ENCODE data around the gene NAV3. TPM values are rescaled to one million over a fixed set of nuclear protein-coding genes. Genes with fewer than 3 reads are reported as not detected.

Gene NAV3
- total and polyA plus RNA-seq, 7 donors: 0.47 to 4.2 (median 2.2) TPM

DNA sequence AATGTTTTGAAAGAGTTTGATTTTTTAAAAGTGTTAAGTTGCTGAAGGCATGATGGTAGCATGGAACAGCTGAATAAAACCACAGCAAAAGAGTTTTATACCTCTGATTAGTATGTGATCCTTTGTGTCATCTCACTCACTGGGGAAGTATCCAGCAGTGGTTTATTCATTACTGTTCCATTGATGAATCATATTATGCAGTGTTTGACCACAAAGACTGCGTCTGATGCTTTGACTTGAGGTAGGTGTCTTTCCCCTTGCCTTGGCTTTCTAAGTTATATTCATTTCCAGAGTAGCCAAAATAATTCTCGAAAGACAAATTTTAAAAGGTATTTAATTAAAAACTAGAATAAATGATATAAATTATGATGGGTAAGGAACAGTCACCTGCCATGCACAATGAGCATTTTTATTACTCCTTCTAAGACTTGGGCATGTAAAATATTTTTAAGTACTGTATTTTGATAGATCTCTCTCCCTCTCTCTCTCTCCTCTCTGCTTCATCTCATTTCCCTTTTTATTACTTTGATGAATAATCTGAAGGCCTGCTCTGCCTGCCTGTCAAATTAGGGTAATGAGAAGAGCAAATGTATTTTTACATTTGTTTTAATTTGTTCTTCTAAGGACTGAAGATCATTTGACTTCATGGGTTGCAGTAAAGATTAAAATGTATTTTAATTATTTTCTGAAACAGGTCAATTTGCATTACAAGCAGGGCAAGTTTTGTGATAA, 164.9 kb downstream of the NAV3 start:
- no peaks in the 10 kb centered on the region for H3K9me3 ChIP-seq
- DNase-seq (no peak), ATAC-seq (no peak)
- H3K36me3 ChIP-seq (ENCODE audit: insufficient read depth in 1 of 2, low read depth in 1 of 2): no peaks in the 10 kb centered on the region
- WGBS, 3 donors: 86 to 91% (median 87%) methylated on average over 2 of the region's 2 CpGs
- H3K27ac ChIP-seq: no peak overlapping the region
- TF ChIP-seq, protein P1, sequence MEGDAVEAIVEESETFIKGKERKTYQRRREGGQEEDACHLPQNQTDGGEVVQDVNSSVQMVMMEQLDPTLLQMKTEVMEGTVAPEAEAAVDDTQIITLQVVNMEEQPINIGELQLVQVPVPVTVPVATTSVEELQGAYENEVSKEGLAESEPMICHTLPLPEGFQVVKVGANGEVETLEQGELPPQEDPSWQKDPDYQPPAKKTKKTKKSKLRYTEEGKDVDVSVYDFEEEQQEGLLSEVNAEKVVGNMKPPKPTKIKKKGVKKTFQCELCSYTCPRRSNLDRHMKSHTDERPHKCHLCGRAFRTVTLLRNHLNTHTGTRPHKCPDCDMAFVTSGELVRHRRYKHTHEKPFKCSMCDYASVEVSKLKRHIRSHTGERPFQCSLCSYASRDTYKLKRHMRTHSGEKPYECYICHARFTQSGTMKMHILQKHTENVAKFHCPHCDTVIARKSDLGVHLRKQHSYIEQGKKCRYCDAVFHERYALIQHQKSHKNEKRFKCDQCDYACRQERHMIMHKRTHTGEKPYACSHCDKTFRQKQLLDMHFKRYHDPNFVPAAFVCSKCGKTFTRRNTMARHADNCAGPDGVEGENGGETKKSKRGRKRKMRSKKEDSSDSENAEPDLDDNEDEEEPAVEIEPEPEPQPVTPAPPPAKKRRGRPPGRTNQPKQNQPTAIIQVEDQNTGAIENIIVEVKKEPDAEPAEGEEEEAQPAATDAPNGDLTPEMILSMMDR (IDR thresholded peaks at IDR 0.05): no peak
- intact Hi-C loops (cut with DNase I): no loop called here
- no peak overlapping the region for H3K4me3 ChIP-seq
- H3K27me3 ChIP-seq (ENCODE audit: insufficient read depth in 3 of 3, low read length in 2 of 3): no peaks in the 10 kb centered on the region
- H3K4me1 ChIP-seq: no peaks in the 10 kb centered on the region

DNA sequence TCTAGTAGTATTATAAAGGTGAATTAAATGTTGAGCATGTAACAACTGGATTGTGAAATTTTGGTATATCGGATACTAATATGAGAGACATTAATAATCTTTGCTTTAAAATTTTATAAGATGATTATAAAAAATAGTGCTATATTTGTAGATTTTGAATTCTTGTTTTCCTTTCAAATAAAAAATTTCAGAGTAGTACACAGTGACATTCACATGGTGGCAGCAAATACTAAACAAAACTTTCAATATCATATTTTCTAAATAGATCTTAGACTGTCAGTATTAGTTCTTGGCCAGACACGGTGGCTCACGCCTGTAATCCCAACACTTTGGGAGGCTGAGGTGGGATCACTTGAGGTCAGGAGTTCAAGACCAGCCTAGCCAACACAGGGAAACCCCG, 166.0 kb downstream of the NAV3 start:
- H3K27me3 ChIP-seq (ENCODE audit: insufficient read depth in 3 of 3, low read length in 2 of 3): no peaks in the 10 kb centered on the region
- 65 to 76% (median 76%) methylated on average over 4 of the region's 4 CpGs for WGBS, 3 donors
- intact Hi-C loops (cut with DNase I): no loop called here
- H3K36me3 ChIP-seq (ENCODE audit: insufficient read depth in 1 of 2, low read depth in 1 of 2): no peaks in the 10 kb centered on the region
- no peaks in the 10 kb centered on the region for H3K4me1 ChIP-seq
- no peak for DNase-seq
- TF ChIP-seq, protein P1 (IDR thresholded peaks at IDR 0.05): no peak
- no peak overlapping the region for H3K27ac ChIP-seq
- no peaks in the 10 kb centered on the region for H3K9me3 ChIP-seq
- ATAC-seq: no peak
- H3K4me3 ChIP-seq: no peak overlapping the region

GRCh38 chr12:77998236-77998786, 167.6 kb downstream of the NAV3 start:
- ATAC-seq: no peak
- H3K4me1 ChIP-seq: no peaks in the 10 kb centered on the region
- intact Hi-C loops (cut with DNase I): no loop called here

DNA sequence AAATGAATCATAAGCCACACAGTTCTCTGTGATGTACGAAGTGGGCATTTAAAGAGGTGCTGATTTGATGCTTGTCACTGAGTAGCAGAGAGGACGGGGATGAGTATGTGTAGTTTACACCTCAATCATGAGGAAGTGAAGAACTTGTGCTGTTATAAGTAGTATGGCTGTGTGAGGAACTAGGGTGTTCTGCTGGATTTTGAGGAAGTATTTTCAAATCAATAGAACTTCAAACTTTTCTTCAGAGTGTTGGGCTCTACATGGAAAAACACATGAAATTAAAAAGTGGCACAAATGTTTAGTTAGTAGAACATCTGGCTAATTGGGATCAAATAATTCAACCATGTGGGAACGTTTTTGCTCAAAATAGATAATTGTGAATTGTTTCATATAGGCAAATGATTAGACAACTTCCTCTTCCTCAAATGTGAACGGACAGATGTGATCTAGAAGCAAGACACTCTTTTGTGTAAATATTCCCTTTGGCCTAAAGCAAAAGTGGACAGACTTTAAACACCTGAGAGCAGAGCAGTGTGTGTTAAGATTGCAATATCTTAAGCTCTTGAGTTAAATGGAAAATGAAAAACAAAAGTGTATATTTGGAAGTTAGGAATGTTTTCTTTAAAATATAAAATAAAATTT, 168.5 kb downstream of the NAV3 start:
- intact Hi-C loops (cut with DNase I): no loop called here
- no peak overlapping the region for H3K27ac ChIP-seq
- 56 to 64% (median 63%) methylated on average over 4 of the region's 4 CpGs for WGBS, 3 donors

More at GRCh38 chr12:77998236-77998786, 167.6 kb downstream of the NAV3 start:
- WGBS, 3 donors: 56 to 78% (median 67%) methylated on average over 2 of the region's 2 CpGs
- Histone ChIP-seq H3K4me3 (no peak overlapping the region), H3K27me3 (ENCODE audit: insufficient read depth in 3 of 3, low read length in 2 of 3) (no peaks in the 10 kb centered on the region), H3K9me3 (no peaks in the 10 kb centered on the region), H3K27ac (no peak overlapping the region), H3K36me3 (ENCODE audit: insufficient read depth in 1 of 2, low read depth in 1 of 2) (no peaks in the 10 kb centered on the region)
- TF ChIP-seq, protein P1 (IDR thresholded peaks at IDR 0.05): no peak
- no peak for DNase-seq

More for the DNA sequence above, 168.5 kb downstream of the NAV3 start:
- DNase-seq: no peak
- no peaks in the 10 kb centered on the region for H3K4me1 ChIP-seq
- no peak for ATAC-seq
- H3K27me3 ChIP-seq (ENCODE audit: insufficient read depth in 3 of 3, low read length in 2 of 3): no peaks in the 10 kb centered on the region
- H3K36me3 ChIP-seq (ENCODE audit: insufficient read depth in 1 of 2, low read depth in 1 of 2): no peaks in the 10 kb centered on the region
- no peaks in the 10 kb centered on the region for H3K9me3 ChIP-seq
- TF ChIP-seq, protein P1 (IDR thresholded peaks at IDR 0.05): no peak
- no peak overlapping the region for H3K4me3 ChIP-seq
